ENCODE measurements around the gene RBM33. TPM values are rescaled to one million over a fixed set of nuclear protein-coding genes. Genes with fewer than 3 reads are reported as not detected.
A peak's percentile ranks its signal among the peaks of the same experiment; 100 is the strongest.

The RBM33 gene
- total and polyA plus RNA-seq, 8 donors: 7.5 to 182 (median 60.5) TPM

DNA sequence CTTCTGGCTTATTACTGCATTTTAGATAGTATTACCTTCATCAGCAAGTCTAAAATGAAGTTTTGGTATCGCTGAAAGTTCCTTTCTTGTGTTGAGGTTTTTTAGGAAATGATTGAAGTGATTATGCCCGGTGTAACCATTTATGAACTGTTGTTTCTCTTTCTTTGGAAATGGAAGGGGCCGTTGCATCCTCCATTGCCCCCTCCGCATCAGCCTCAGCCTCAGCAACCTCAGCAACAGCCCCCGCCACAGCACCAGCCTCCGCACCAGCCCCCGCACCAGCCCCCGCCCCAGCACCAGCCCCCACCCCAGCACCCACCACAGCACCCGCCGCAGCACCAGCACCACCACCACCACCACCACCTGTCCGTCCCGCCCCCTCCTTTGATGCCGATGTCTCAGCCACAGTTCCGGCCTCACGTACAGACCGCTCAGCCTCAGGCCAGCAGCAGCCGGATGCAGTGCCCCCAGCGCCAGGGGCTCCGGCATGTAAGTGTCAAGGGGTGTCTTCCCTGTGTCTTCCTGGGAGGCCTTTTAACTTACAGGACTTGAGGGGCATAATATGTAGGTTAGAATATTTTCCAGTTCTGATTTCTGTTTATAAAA is 95.2 kb downstream of the RBM33 start:
- no peaks in the 10 kb centered on the region for H3K9me3 ChIP-seq
- peaks cover 0 to 10% (median 4%) of the 10 kb centered on the region in 4 donors for H3K4me1 ChIP-seq
- intact Hi-C loops (cut with DNase I; ENCODE audit: low total_unique reads): loop anchor here (10.0 kb wide), 1 partner anchor 135 kb away; no protein-coding TSS in a partner anchor
- peaks cover 58 to 87% (median 76%) of the 10 kb centered on the region in 4 donors for H3K36me3 ChIP-seq
- WGBS, 5 donors: 86 to 93% (median 90%) methylated on average over 16 to 19 of the region's 19 CpGs
- DNase-seq: no peak
- no peak overlapping the region for H3K27ac ChIP-seq
- no peaks in the 10 kb centered on the region for H3K27me3 ChIP-seq
- no peak overlapping the region for H3K4me3 ChIP-seq
- TF ChIP-seq EP300 (IDR thresholded peaks at IDR 0.05) (no peak), POLR2AphosphoS5 (IDR thresholded peaks at IDR 0.05) (no peak)
- TF ChIP-seq, protein P1, sequence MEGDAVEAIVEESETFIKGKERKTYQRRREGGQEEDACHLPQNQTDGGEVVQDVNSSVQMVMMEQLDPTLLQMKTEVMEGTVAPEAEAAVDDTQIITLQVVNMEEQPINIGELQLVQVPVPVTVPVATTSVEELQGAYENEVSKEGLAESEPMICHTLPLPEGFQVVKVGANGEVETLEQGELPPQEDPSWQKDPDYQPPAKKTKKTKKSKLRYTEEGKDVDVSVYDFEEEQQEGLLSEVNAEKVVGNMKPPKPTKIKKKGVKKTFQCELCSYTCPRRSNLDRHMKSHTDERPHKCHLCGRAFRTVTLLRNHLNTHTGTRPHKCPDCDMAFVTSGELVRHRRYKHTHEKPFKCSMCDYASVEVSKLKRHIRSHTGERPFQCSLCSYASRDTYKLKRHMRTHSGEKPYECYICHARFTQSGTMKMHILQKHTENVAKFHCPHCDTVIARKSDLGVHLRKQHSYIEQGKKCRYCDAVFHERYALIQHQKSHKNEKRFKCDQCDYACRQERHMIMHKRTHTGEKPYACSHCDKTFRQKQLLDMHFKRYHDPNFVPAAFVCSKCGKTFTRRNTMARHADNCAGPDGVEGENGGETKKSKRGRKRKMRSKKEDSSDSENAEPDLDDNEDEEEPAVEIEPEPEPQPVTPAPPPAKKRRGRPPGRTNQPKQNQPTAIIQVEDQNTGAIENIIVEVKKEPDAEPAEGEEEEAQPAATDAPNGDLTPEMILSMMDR (IDR thresholded peaks at IDR 0.05): no peak

DNA sequence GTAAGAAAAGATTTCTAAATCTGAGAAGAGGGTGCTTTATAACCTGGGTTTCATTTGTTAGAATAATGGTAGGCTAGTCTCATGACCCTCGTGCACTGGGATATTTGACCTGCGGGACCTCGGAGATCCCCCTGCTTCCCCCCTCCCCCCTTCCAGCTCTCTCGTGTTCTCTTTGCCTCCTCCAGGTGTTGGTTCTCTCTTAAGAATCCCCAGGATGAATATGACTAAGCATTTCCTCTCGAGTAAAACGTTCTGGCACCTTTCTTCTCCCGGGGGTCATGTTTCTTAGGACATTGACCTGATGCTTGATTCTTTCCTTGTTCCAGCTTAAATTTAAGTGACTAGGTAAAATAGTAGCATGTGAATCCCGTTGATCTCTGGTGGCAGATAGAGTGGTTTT is 96.6 kb downstream of the RBM33 start:
- WGBS, 5 donors: 58 to 73% (median 69%) methylated on average over 8 of the region's 8 CpGs
- TF ChIP-seq POLR2A (IDR thresholded peaks at IDR 0.05) (no peak), EP300 (IDR thresholded peaks at IDR 0.05) (no peak), POLR2AphosphoS5 (IDR thresholded peaks at IDR 0.05) (no peak)
- TF ChIP-seq, protein P1 (IDR thresholded peaks at IDR 0.05): no peak
- Histone ChIP-seq H3K36me3 (peaks cover 71 to 92% (median 89%) of the 10 kb centered on the region in 4 donors), H3K9me3 (no peaks in the 10 kb centered on the region), H3K4me1 (peaks cover 0 to 5% (median 1%) of the 10 kb centered on the region in 4 donors), H3K27ac (no peak overlapping the region), H3K27me3 (no peaks in the 10 kb centered on the region), H3K4me3 (no peak overlapping the region)
- intact Hi-C loops (cut with DNase I; ENCODE audit: low total_unique reads): no loop called here
- no peak for DNase-seq

DNA sequence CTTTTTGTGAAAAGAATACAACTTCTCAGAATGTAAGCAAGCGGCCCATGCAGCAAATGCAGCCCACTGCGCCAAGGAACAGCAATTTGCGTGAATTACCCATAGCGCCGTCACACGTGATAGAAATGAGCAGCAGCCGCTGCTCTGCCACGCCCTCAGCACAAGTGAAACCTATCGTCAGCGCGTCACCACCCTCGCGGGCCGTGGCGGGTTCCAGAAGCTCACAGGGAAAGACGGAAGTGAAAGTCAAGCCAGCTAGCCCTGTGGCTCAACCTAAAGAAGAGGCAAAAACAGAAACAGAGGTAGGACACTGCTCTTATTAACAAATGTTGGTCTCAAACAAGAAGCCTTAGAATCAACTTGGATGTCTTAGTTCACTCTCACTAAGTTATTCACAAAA is 97.3 kb downstream of the RBM33 start:
- no peaks in the 10 kb centered on the region for H3K9me3 ChIP-seq
- intact Hi-C loops (cut with DNase I; ENCODE audit: low total_unique reads): no loop called here
- H3K36me3 ChIP-seq: peaks cover 76 to 98% (median 96%) of the 10 kb centered on the region in 4 donors
- DNase-seq: peak; percentile 41 to 46
- H3K4me3 ChIP-seq: no peak overlapping the region
- WGBS, 5 donors: 86 to 95% (median 91%) methylated on average over 16 of the region's 16 CpGs
- TF ChIP-seq, protein P1 (IDR thresholded peaks at IDR 0.05): no peak
- TF ChIP-seq EP300 (IDR thresholded peaks at IDR 0.05) (no peak), POLR2AphosphoS5 (IDR thresholded peaks at IDR 0.05) (no peak), POLR2A (IDR thresholded peaks at IDR 0.05) (no peak)
- no peaks in the 10 kb centered on the region for H3K27me3 ChIP-seq
- no peak overlapping the region for H3K27ac ChIP-seq
- peaks cover 0 to 12% (median 0%) of the 10 kb centered on the region in 4 donors for H3K4me1 ChIP-seq

DNA sequence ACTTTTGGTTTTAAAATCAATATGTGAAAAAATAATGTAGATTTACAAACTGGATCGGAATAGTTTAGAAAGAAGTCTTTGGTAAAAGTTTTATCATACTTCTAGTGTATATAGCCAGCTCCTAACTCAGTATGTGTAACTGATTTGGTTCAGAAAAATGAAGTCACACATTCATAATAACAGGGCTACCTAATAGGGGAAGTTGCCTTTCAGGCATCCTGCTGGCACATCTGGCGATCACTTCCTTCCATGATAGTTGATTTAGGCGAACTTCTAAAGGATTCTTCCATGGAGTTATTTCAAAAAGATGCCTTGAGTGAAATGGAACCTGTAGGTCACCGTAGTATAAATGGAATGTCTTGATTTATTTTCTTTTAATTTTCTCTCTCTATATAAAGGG is 98.7 kb downstream of the RBM33 start:
- no peak for DNase-seq
- H3K4me1 ChIP-seq: peaks cover 0 to 24% (median 3%) of the 10 kb centered on the region in 4 donors
- intact Hi-C loops (cut with DNase I; ENCODE audit: low total_unique reads): no loop called here
- H3K9me3 ChIP-seq: no peaks in the 10 kb centered on the region
- WGBS, 5 donors: 74 to 92% (median 86%) methylated on average over 4 of the region's 4 CpGs
- H3K4me3 ChIP-seq: no peak overlapping the region
- TF ChIP-seq, protein P1 (IDR thresholded peaks at IDR 0.05): no peak
- TF ChIP-seq EP300 (IDR thresholded peaks at IDR 0.05): no peak
- TF ChIP-seq POLR2A (IDR thresholded peaks at IDR 0.05): no peak
- no peak for TF ChIP-seq POLR2AphosphoS5 (IDR thresholded peaks at IDR 0.05)
- peaks cover 68 to 95% (median 87%) of the 10 kb centered on the region in 4 donors for H3K36me3 ChIP-seq
- H3K27ac ChIP-seq: no peak overlapping the region
- no peaks in the 10 kb centered on the region for H3K27me3 ChIP-seq
